K562 (cell line): ENCODE data around the gene OBSL1. TPM values are rescaled to one million over a fixed set of nuclear protein-coding genes. Genes with fewer than 3 reads are reported as not detected.

ENCODE experiments used
- ATAC-seq: fragments of 200-7000 bp; cut with Tn5 transposase; 3 replicates; pipeline ENCODE4 v1.9.1; 2020; ENCODE audit warnings: moderate library complexity
- BruUV-seq: library from RNA; stranded (reverse); fragments of 400-500 nt; replicated peaks from 2 replicates; lab custom pipeline; 2021; lab: Mats Ljungman, UMichigan
- CTCF ChIA-PET: fragments of 300-600 bp; formaldehyde crosslinking; extraction: SDS; loops from one replicate; lab custom pipeline; 2021; ENCODE audit warnings: low intra/inter-chr PET ratio; lab: Yijun Ruan, JAX
- POLR2A ChIA-PET: fragments of 300-600, 350-650 bp; sonication (Branson Sonifier 250); formaldehyde crosslinking; extraction: SDS; loops from one replicate; lab custom pipeline; 2021; ENCODE audit warnings: antibody characterized with exemption, inconsistent platforms; lab: Yijun Ruan, JAX
- DNase-seq, 4 experiments: peaks; one replicate each; pipeline versions ENCODE4 v3.0.0 to v3.0.0-alpha.2; 2011 to 2018; ENCODE audit warnings: low spot score in 3 of 4, mixed read lengths in 3 of 4; ENCODE audit errors: extremely low read depth in 1 of 4
- FAIRE-seq: peaks from 2 replicates; lab custom pipeline; 2011; peaks lifted over from hg19 to GRCh38; lab: Jason Lieb, UNC
- H2AFZ ChIP-seq: 2 replicates; pipeline ENCODE4 v1.6.0; 2011; ENCODE audit warnings: low read depth, low read length, control low read depth, inconsistent platforms
- H3K27ac ChIP-seq: fragments of 200-600 bp; 3 replicates; pipeline ENCODE4 v1.8.0; 2011; ENCODE audit warnings: low read depth, mild to moderate bottlenecking, control low read depth, inconsistent platforms, low read length, moderate library complexity, mixed read lengths; ENCODE audit errors: extremely low read depth
- H3K27me3 ChIP-seq, 2 experiments: fragments of 300-600 bp in 1 of 2; 2 replicates in 1 of 2; 3 replicates in 1 of 2; pipeline versions ENCODE4 v1.6.0 to v1.8.0; 2011; ENCODE audit warnings: inconsistent platforms in 2 of 2, low read length in 2 of 2, mild to moderate bottlenecking in 1 of 2, mixed read lengths in 1 of 2, moderate library complexity in 1 of 2; ENCODE audit not compliant: control insufficient read depth in 2 of 2, insufficient read depth in 2 of 2
- H3K36me3 ChIP-seq: fragments of 300-600 bp; 3 replicates; pipeline ENCODE4 v1.8.0; 2011; ENCODE audit warnings: mild to moderate bottlenecking, low read length, inconsistent platforms; ENCODE audit not compliant: control insufficient read depth, insufficient read depth
- H3K4me1 ChIP-seq, 2 experiments: fragments of 200-600 bp in 1 of 2; replicated peaks in 1 of 2; 2 replicates in 1 of 2; 3 replicates in 1 of 2; pipeline versions ENCODE4 v1.5.1 to v1.8.0; 2011; ENCODE audit warnings: inconsistent platforms in 2 of 2, low read length in 2 of 2, mild to moderate bottlenecking in 1 of 2, mixed read lengths in 1 of 2, moderate library complexity in 1 of 2; ENCODE audit not compliant: control insufficient read depth in 2 of 2, insufficient read depth in 2 of 2
- H3K4me2 ChIP-seq: 2 replicates; pipeline ENCODE4 v1.6.1; 2011; ENCODE audit warnings: low read length, control low read depth, inconsistent platforms, mixed read lengths; ENCODE audit not compliant: insufficient read depth
- H3K4me3 ChIP-seq: fragments of 200-600 bp; sonication (generic), shearing (Covaris generic); 2 replicates; pipeline ENCODE4 v1.5.1; 2016; ENCODE audit warnings: control low read depth, inconsistent platforms
- H3K79me2 ChIP-seq: fragments of 200-600 bp; 3 replicates; pipeline ENCODE4 v1.8.0; 2011; ENCODE audit warnings: low read length, inconsistent platforms; ENCODE audit not compliant: control insufficient read depth, insufficient read depth
- H3K9ac ChIP-seq, 2 experiments: 2 replicates each; pipeline versions ENCODE4 v1.6.0 to v1.6.1; 2011; ENCODE audit warnings: low read depth in 2 of 2, low read length in 2 of 2, control low read depth in 1 of 2, inconsistent platforms in 1 of 2, mild to moderate bottlenecking in 1 of 2, mixed read lengths in 1 of 2; ENCODE audit not compliant: insufficient read depth in 1 of 2
- H3K9me1 ChIP-seq: one replicate; pipeline ENCODE4 v1.6.0; 2011; ENCODE audit warnings: inconsistent platforms, mild to moderate bottlenecking, low read length, moderate library complexity; ENCODE audit not compliant: control insufficient read depth, insufficient read depth
- H3K9me3 ChIP-seq: replicated peaks from 2 replicates; pipeline ENCODE4 v1.5.1; 2011; ENCODE audit warnings: low read depth, low read length, inconsistent platforms; ENCODE audit not compliant: control insufficient read depth, insufficient read depth
- H4K20me1 ChIP-seq: replicated peaks from 2 replicates; pipeline ENCODE4 v1.6.1; 2011; ENCODE audit warnings: low read length, inconsistent platforms, mixed read lengths; ENCODE audit not compliant: control insufficient read depth, insufficient read depth
- ARID2 ChIP-seq: fragments of 450-650 bp; IDR thresholded peaks from 2 replicates; pipeline ENCODE4 v1.6.1; 2017; ENCODE audit warnings: antibody characterized with exemption, mild to moderate bottlenecking
- BCOR ChIP-seq: fragments of 450-650 bp; IDR thresholded peaks from 2 replicates; pipeline ENCODE4 v1.6.1; 2016
- RBM25 ChIP-seq: fragments of 200-400 bp; formaldehyde crosslinking; IDR thresholded peaks from 2 replicates; pipeline ENCODE4 v1.6.1; 2018; ENCODE audit warnings: low read length, low read depth, moderate library complexity; ENCODE audit not compliant: severe bottlenecking
- SPI1 ChIP-seq: IDR thresholded peaks from 2 replicates; pipeline ENCODE4 v1.6.1; 2011; ENCODE audit warnings: low read depth, low read length, control low read depth, borderline replicate concordance
- ZFP36 ChIP-seq: fragments of 150-350 bp; IDR thresholded peaks from 2 replicates; pipeline ENCODE4 v1.6.1; 2018; ENCODE audit warnings: low read length, low read depth; ENCODE audit not compliant: partially characterized antibody
- ZZZ3 ChIP-seq: fragments of 450-650 bp; IDR thresholded peaks from 2 replicates; pipeline ENCODE4 v1.6.1; 2016; ENCODE audit warnings: antibody characterized with exemption, mild to moderate bottlenecking, moderate library complexity
- WGBS: fragments of 100-300 bp; shearing (Covaris generic); methylation state at CpG from one replicate; pipeline ENCODE4 v1.1.6; 2016; ENCODE audit warnings: low coverage, mixed read lengths; ENCODE audit not compliant: insufficient coverage; ENCODE audit errors: missing lambda C conversion rate; 5-methylcytosine and 5-hydroxymethylcytosine counted together
- in situ Hi-C: fragments of 300-500 bp; cut with MboI; formaldehyde crosslinking; loops from 4 replicates; pipeline ENCODE4 v1.15.0; 2018; ENCODE audit warnings: inconsistent platforms, mixed read lengths
- intact Hi-C: fragments of 100-400 bp; cut with micrococcal nuclease; formaldehyde crosslinking; loops from 2 replicates; pipeline ENCODE4 v1.14.2; 2022
- polyA plus RNA-seq, 8 experiments: library from polyadenylated mRNA; depleted of rRNA in 4 of 8; stranded (reverse) in 5 of 8; unstranded in 3 of 8; fragments of >200 nt; fragmentation: Nextera tagmentation in 2 of 8; fragmentation: Illumina TruSeq in 1 of 8; extraction: Ambion mirVana in 2 of 8; extraction: Trizol in 1 of 8; gene quantifications; 2 replicates each; pipeline versions ENCODE4 v1.2.1 to v1.2.3, GENCODE V29; 2011 to 2014; ENCODE audit warnings: inconsistent platforms in 1 of 8, missing spikeins in 1 of 8
- total RNA-seq, 7 experiments: library from RNA; depleted of rRNA in 6 of 7; stranded (reverse); fragments of >200 nt in 6 of 7; fragmentation: Illumina TruSeq in 2 of 7; extraction: Trizol in 2 of 7; gene quantifications; 2 replicates each; pipeline versions ENCODE4 v1.2.1 to v1.2.3, GENCODE V29; 2011 to 2021; ENCODE audit warnings: low replicate concordance in 1 of 7
- TF ChIP-seq, protein P1 (sequence below), 2 experiments: fragments of 450-650 bp in 1 of 2; sonication (generic) in 1 of 2; formaldehyde crosslinking in 1 of 2; IDR thresholded peaks; 2 replicates each; pipeline versions ENCODE4 v1.7.1 to v1.9.0; 2016 to 2022; ENCODE audit warnings: inconsistent platforms in 1 of 2, mild to moderate bottlenecking in 1 of 2, missing genetic modification reagents in 1 of 2

The OBSL1 gene
- total and polyA plus RNA-seq, 9 of the 15 experiments (the other 6 are each of a cell fraction or from before 2014, with no cell fraction given): 1.2 to 26.6 (median 8.6) TPM

DNA sequence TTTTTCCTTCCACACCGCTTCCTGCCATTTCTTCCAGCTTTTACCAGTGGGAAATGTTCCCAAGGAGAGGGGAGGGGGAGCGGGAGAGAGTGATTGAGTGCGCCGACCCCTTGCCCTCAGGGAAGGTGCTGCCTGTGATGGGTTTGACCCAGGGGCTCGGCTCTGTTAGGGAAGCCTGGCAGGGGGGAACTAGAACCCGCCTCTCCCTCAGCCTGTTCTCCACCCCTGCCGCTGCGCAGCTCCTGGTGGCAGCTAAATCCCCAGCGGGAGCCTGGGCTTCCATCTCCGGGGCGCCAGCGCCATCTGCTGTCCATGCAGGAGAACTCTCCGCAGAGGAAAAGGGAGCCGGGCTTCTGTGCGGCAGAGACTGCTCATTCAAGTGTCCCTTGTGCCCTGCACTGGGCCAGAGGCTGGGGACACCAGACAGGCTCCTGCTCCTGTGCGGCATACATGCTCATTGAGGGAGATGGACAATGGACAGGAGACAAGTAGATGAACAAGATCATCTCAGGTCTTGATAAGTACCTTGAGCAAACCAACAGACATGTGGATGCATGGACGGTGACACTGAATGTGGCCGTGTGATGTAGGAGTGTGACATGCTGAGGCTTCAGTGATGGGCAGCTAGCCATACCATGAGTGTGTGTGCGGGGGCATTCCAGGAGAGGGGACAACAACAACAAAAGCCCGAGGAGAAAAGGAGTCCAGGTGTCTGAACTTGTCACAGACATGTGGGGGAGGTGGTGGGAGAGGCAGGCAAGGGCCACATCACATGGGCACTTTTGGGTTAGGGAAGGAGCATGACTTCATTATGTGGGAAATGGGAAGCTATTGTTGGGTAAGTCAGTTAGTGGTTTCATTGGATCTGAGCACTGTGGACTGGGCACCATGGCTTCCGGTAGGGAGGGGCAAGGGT is 41.0 kb downstream of the OBSL1 start (continued):
- no peak for TF ChIP-seq SPI1

GRCh38 chr2:219527472-219527871 is 43.9 kb downstream of the OBSL1 start:
- WGBS: 79% methylated on average over 2 of the region's 5 CpGs
- TF ChIP-seq ARID2: no peak
- TF ChIP-seq ZFP36: peak; percentile 46
- no peak for TF ChIP-seq ZZZ3
- peak; percentile 69 for TF ChIP-seq RBM25
- TF ChIP-seq, protein P1, sequence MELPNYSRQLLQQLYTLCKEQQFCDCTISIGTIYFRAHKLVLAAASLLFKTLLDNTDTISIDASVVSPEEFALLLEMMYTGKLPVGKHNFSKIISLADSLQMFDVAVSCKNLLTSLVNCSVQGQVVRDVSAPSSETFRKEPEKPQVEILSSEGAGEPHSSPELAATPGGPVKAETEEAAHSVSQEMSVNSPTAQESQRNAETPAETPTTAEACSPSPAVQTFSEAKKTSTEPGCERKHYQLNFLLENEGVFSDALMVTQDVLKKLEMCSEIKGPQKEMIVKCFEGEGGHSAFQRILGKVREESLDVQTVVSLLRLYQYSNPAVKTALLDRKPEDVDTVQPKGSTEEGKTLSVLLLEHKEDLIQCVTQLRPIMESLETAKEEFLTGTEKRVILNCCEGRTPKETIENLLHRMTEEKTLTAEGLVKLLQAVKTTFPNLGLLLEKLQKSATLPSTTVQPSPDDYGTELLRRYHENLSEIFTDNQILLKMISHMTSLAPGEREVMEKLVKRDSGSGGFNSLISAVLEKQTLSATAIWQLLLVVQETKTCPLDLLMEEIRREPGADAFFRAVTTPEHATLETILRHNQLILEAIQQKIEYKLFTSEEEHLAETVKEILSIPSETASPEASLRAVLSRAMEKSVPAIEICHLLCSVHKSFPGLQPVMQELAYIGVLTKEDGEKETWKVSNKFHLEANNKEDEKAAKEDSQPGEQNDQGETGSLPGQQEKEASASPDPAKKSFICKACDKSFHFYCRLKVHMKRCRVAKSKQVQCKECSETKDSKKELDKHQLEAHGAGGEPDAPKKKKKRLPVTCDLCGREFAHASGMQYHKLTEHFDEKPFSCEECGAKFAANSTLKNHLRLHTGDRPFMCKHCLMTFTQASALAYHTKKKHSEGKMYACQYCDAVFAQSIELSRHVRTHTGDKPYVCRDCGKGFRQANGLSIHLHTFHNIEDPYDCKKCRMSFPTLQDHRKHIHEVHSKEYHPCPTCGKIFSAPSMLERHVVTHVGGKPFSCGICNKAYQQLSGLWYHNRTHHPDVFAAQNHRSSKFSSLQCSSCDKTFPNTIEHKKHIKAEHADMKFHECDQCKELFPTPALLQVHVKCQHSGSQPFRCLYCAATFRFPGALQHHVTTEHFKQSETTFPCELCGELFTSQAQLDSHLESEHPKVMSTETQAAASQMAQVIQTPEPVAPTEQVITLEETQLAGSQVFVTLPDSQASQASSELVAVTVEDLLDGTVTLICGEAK (IDR thresholded peaks at IDR 0.05): no peak
- TF ChIP-seq, protein P1 (CRISPR knock-in tag; IDR thresholded peaks at IDR 0.05): no peak
- peak; percentile 63; the same call in 1 of the 2 replicates for TF ChIP-seq BCOR
- DNase-seq (no peak), ATAC-seq (no peak), FAIRE-seq (no peak)
- intact Hi-C loops: no loop called here
- H3K9me3 ChIP-seq: no peaks in the 10 kb centered on the region
- ChIA-PET CTCF (interaction anchor here (0.6 kb wide), 1 partner anchor 86 kb away, joined by 4 read pairs; no protein-coding TSS in a partner anchor), POLR2A (interaction anchor here (0.5 to 0.8 kb wide), 3 partner anchors 18 to 139 kb away, joined by 3 to 4 read pairs (median 3); partner anchors contain the start of gene GMPPA)
- peak overlapping the region; percentile 71; the same call in 1 of the 3 replicates for H3K27ac ChIP-seq
- in situ Hi-C loops: loop anchor here (5.0 to 10.0 kb wide), 2 partner anchors 35 to 53 kb away; no protein-coding TSS in a partner anchor
- no TSS peak for BruUV-seq
- peaks cover 88% of the 10 kb centered on the region for H3K79me2 ChIP-seq
- no peak overlapping the region for H3K4me3 ChIP-seq
- H4K20me1 ChIP-seq: no peaks in the 10 kb centered on the region
- H3K9ac ChIP-seq: peak overlapping the region in 1 of 2 experiments; percentile 83; a peak in 2 of 4 replicates
- no peaks in the 10 kb centered on the region for H3K27me3 ChIP-seq
- no peak overlapping the region for H2AFZ ChIP-seq
- no peaks in the 10 kb centered on the region for H3K9me1 ChIP-seq
- peaks cover 72 to 84% of the 10 kb centered on the region in 2 experiments for H3K4me1 ChIP-seq
- H3K4me2 ChIP-seq: no peak overlapping the region
- H3K36me3 ChIP-seq: peaks cover 40% of the 10 kb centered on the region; the same call in 2 of the 3 replicates
